Smooth muscle cell (in vitro differentiated cells): ENCODE measurements around the gene CPLX1. TPM values are rescaled to one million over a fixed set of nuclear protein-coding genes. Genes with fewer than 3 reads are reported as not detected.
A peak's percentile ranks its signal among the peaks of the same experiment; 100 is the strongest.

Experiments
- DNase-seq: peaks from one replicate; lab custom pipeline; 2025; ENCODE audit not compliant: unreplicated experiment; lab: John Stamatoyannopoulos, UW
- H2AFZ ChIP-seq: fragments of 200-600 bp; sonication (generic); 2 replicates; pipeline ENCODE4 v1.6.0; 2016; ENCODE audit warnings: antibody characterized with exemption, low read depth, mild to moderate bottlenecking
- H3F3A ChIP-seq: fragments of 200-600 bp; sonication (generic); 2 replicates; pipeline ENCODE4 v1.6.0; 2017; ENCODE audit warnings: antibody characterized with exemption, low read depth
- H3K27ac ChIP-seq: fragments of 200-600 bp; sonication (generic); 2 replicates; pipeline ENCODE4 v1.5.1; 2016; ENCODE audit warnings: low read depth, mild to moderate bottlenecking
- H3K27me3 ChIP-seq: fragments of 200-600 bp; sonication (generic); 2 replicates; pipeline ENCODE4 v1.6.1; 2016; ENCODE audit warnings: low read depth, mild to moderate bottlenecking
- H3K36me3 ChIP-seq: fragments of 200-600 bp; sonication (generic); 2 replicates; pipeline ENCODE4 v1.5.1; 2016; ENCODE audit warnings: low read depth
- H3K4me1 ChIP-seq: fragments of 200-600 bp; sonication (generic); 2 replicates; pipeline ENCODE4 v1.5.1; 2016; ENCODE audit warnings: low read depth
- H3K4me2 ChIP-seq: fragments of 200-600 bp; sonication (generic); 2 replicates; pipeline ENCODE4 v1.6.0; 2016; ENCODE audit warnings: mild to moderate bottlenecking
- H3K4me3 ChIP-seq: fragments of 200-600 bp; sonication (generic); 2 replicates; pipeline ENCODE4 v1.5.1; 2016; ENCODE audit warnings: mild to moderate bottlenecking
- H3K79me2 ChIP-seq: fragments of 200-600 bp; sonication (generic); 2 replicates; pipeline ENCODE4 v1.6.0; 2016; ENCODE audit warnings: low read depth, mild to moderate bottlenecking
- H3K9ac ChIP-seq: fragments of 200-600 bp; sonication (generic); 2 replicates; pipeline ENCODE4 v1.6.0; 2016; ENCODE audit warnings: low read depth
- H3K9me3 ChIP-seq: fragments of 200-600 bp; sonication (generic); replicated peaks from 2 replicates; pipeline ENCODE4 v1.5.1; 2016; ENCODE audit warnings: low read depth
- H4K20me1 ChIP-seq: fragments of 200-600 bp; sonication (generic); 2 replicates; pipeline ENCODE4 v1.6.0; 2016; ENCODE audit warnings: low read depth
- CTCF ChIP-seq: fragments of 200-600 bp; sonication (generic); IDR thresholded peaks from 2 replicates; pipeline ENCODE4 v1.5.1; 2017; ENCODE audit warnings: borderline replicate concordance, mild to moderate bottlenecking, antibody characterized with exemption; ENCODE audit not compliant: insufficient read depth, poor library complexity, severe bottlenecking
- WGBS: methylation state at CpG from one replicate; pipeline ENCODE4 v1.1.7; 2016; ENCODE audit warnings: low lambda C conversion rate; 5-methylcytosine and 5-hydroxymethylcytosine counted together
- polyA plus RNA-seq: library from polyadenylated mRNA; unstranded; fragments of >200 nt; fragmentation: Nextera tagmentation; extraction: Ambion mirVana; gene quantifications from 2 replicates; pipeline ENCODE4 v1.2.1, GENCODE V29; 2016
- total RNA-seq: library from RNA; depleted of rRNA; stranded (reverse); fragments of >200 nt; gene quantifications from 2 replicates; pipeline ENCODE4 v1.2.3, GENCODE V29; 2014

The CPLX1 gene
- 0.58 TPM in 1 of 2 replicates, not detected in the other for total RNA-seq
- polyA plus RNA-seq: not detected in 2 replicates

- no peaks in the 10 kb centered on the region for H3K36me3 ChIP-seq
- H3K9me3 ChIP-seq: no peaks in the 10 kb centered on the region
- H3K27ac ChIP-seq: no peak within 1 kb of the TSS
- no peak for TF ChIP-seq CTCF
- peaks cover 85% of the 10 kb centered on the region for H3K27me3 ChIP-seq
- H3K9ac ChIP-seq: no peak within 1 kb of the TSS
- peak within 1 kb of the TSS; percentile 40 for H3K4me3 ChIP-seq
- H4K20me1 ChIP-seq: no peaks in the 10 kb centered on the region
- no peak for DNase-seq
- no peaks in the 10 kb centered on the region for H3F3A ChIP-seq
- no peaks in the 10 kb centered on the region for H3K4me1 ChIP-seq
- no peaks in the 10 kb centered on the region for H3K79me2 ChIP-seq
- H3K4me2 ChIP-seq: peak within 1 kb of the TSS; percentile 88
- H2AFZ ChIP-seq: no peak within 1 kb of the TSS
- WGBS: 0% methylated on average over 1 of the region's 61 CpGs
Measured at GRCh38 chr4:825971-826330, at the start of gene CPLX1. Gene CPLX1 (minus strand): TSS chr4:826129. CDS start chr4:824522, 1,607 bp downstream.

DNA sequence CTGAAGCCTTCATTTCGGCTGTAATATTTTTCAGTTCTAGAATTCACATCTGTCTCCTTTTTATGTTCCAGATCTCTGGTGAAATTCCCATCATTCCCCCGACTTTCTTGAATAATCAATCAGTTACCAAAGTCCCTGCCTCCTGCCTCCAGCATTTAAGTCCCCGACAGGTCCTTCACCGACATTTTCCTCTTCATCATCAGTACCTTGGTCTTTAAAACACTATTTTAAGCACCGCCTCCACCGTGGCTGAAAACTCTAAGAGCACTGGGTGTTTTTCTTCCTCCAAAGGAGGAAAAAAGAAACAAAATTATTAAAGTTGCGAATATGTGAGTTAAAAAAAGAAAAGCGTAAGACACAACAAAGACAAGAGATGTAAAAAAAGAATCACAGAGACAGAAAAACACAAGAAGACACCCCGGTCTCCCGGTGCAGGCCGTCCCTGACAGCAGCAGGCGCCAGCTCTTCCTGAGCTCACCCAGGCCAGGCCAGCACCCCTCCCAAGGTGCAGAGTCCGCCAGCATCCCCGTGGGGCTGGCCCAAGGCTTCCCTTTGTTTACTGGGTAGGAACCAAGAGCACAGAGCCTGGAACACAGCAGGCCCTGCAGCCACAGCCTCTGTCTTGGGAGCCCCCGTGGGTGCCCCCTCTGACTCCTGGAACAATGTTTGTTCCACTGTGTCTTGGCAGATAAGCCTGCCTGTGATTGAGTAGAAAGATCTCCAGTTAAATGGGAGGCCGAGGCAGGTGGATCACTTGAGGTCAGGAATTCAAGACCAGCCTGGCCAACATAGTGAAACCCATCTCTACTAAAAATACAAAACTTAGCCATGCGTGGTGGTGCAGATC is 49.3 kb upstream of the CPLX1 start:
- Histone ChIP-seq H3K36me3 (no peaks in the 10 kb centered on the region), H3K9ac (no peak overlapping the region), H3K4me3 (no peak overlapping the region), H3K27ac (no peak overlapping the region), H4K20me1 (no peaks in the 10 kb centered on the region), H3K4me2 (no peak overlapping the region), H3K9me3 (no peaks in the 10 kb centered on the region), H2AFZ (no peak overlapping the region), H3F3A (no peaks in the 10 kb centered on the region), H3K27me3 (no peaks in the 10 kb centered on the region), H3K79me2 (no peaks in the 10 kb centered on the region), H3K4me1 (no peaks in the 10 kb centered on the region)
- no peak for TF ChIP-seq CTCF
- 97% methylated on average over 17 of the region's 17 CpGs for WGBS
- DNase-seq: no peak

DNA sequence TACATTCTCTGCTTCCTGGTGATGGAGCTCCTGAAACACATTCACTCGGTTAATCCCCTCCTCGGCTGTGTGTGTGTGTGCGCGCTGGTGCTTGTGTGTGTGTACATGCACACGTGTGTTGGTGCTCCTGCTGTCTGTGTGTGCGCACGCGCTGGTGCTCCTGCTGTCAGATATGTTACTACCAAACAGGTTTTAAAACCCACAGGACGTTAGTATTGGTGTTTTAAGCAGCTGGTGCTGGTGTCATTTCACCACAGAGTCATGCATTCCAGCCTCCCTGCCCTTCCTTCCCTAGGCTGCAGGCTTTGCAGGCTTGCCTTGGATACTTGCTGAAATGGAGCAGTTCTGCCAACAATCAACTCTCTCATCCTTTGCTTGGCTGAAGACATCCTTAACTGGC is 48.1 kb upstream of the CPLX1 start:
- 95% methylated on average over 9 of the region's 9 CpGs for WGBS
- no peaks in the 10 kb centered on the region for H3K27me3 ChIP-seq
- no peaks in the 10 kb centered on the region for H4K20me1 ChIP-seq
- TF ChIP-seq CTCF: no peak
- H3K9ac ChIP-seq: no peak overlapping the region
- H3F3A ChIP-seq: no peaks in the 10 kb centered on the region
- no peaks in the 10 kb centered on the region for H3K79me2 ChIP-seq
- no peak for DNase-seq
- no peaks in the 10 kb centered on the region for H3K4me1 ChIP-seq
- H3K27ac ChIP-seq: no peak overlapping the region
- H3K36me3 ChIP-seq: no peaks in the 10 kb centered on the region
- no peak overlapping the region for H3K4me2 ChIP-seq
- no peaks in the 10 kb centered on the region for H3K9me3 ChIP-seq
- no peak overlapping the region for H3K4me3 ChIP-seq
- no peak overlapping the region for H2AFZ ChIP-seq
